ENCODE results near the gene SCAMP2.
"Not testable (repeated sequence)": the region's sequence is repeated elsewhere in the genome, so short reads cannot be mapped to it uniquely, and the experiment has no call there.

SCAMP2 gene

GRCh38 chr15:74873036-74873755, at the start of gene SCAMP2:
Gene SCAMP2 (minus strand): TSS chr15:74873365. CDS start chr15:74873255, 110 bp downstream.
- DNase-seq = peak; percentile 92

GRCh38 chr15:74920456-74920855, 47.3 kb upstream of the SCAMP2 start:
- DNase-seq = no peak

GRCh38 chr15:74917676-74918075, 44.5 kb upstream of the SCAMP2 start:
- no peak for DNase-seq

- DNase-seq = not testable (repeated sequence)
These were observed 40.6 kb upstream of the SCAMP2 start for GRCh38 chr15:74913799-74914198.

GRCh38 chr15:74913041-74913440, 39.9 kb upstream of the SCAMP2 start:
- DNase-seq = no peak

- DNase-seq = no peak
These were observed 35.5 kb upstream of the SCAMP2 start for GRCh38 chr15:74908635-74909034.

- DNase-seq = no peak
These were observed 34.2 kb upstream of the SCAMP2 start for GRCh38 chr15:74907163-74907870.

- peak; percentile 90 for DNase-seq
These were observed 33.4 kb upstream of the SCAMP2 start, which contains the start of gene FAM219B for GRCh38 chr15:74906450-74907162. Gene FAM219B (minus strand): TSS chr15:74906851. CDS start chr15:74906800, 51 bp downstream.

- DNase-seq = peak; percentile 57
These were observed 32.9 kb upstream of the SCAMP2 start for GRCh38 chr15:74906067-74906449.

GRCh38 chr15:74904190-74904805, 31.1 kb upstream of the SCAMP2 start:
- no peak for DNase-seq

GRCh38 chr15:74903676-74904075, 30.5 kb upstream of the SCAMP2 start:
- DNase-seq = no peak

- no peak for DNase-seq
These were observed 29.3 kb upstream of the SCAMP2 start for GRCh38 chr15:74902295-74903075.

- peak; percentile 74 for DNase-seq
These were observed 28.5 kb upstream of the SCAMP2 start for GRCh38 chr15:74901612-74902063.

GRCh38 chr15:74897300-74897701, 24.1 kb upstream of the SCAMP2 start:
- no peak for DNase-seq

- DNase-seq = no peak
These were observed 23.2 kb upstream of the SCAMP2 start for GRCh38 chr15:74896316-74896715.

- DNase-seq = no peak
These were observed 22.7 kb upstream of the SCAMP2 start for GRCh38 chr15:74895830-74896229.

GRCh38 chr15:74894383-74894782, 21.2 kb upstream of the SCAMP2 start:
- DNase-seq = not testable (repeated sequence)

GRCh38 chr15:74893627-74894026, 20.5 kb upstream of the SCAMP2 start:
- no peak for DNase-seq

- DNase-seq = no peak
These were observed 19.8 kb upstream of the SCAMP2 start for GRCh38 chr15:74892931-74893330.

GRCh38 chr15:74892313-74892712, 19.1 kb upstream of the SCAMP2 start:
- no peak for DNase-seq

GRCh38 chr15:74891469-74891868, 18.3 kb upstream of the SCAMP2 start:
- DNase-seq = no peak

- DNase-seq = no peak
These were observed 17.4 kb upstream of the SCAMP2 start for GRCh38 chr15:74890665-74890960.

Data from stimulated activated CD8-positive, alpha-beta memory T cell treated with anti-CD3 and anti-CD28 coated beads, Interleukin-4, amount 100 ng/mL, for 48 hours (primary cell).